K562 (cell line): ENCODE data around the gene C2CD5. TPM values are rescaled to one million over a fixed set of nuclear protein-coding genes. Genes with fewer than 3 reads are reported as not detected.

Experiments
- ATAC-seq: fragments of 200-7000 bp; cut with Tn5 transposase; 3 replicates; pipeline ENCODE4 v1.9.1; 2020; ENCODE audit warnings: moderate library complexity
- BruUV-seq: library from RNA; stranded (reverse); fragments of 400-500 nt; replicated peaks from 2 replicates; lab custom pipeline; 2021; lab: Mats Ljungman, UMichigan
- CTCF ChIA-PET: fragments of 300-600 bp; formaldehyde crosslinking; extraction: SDS; loops from one replicate; lab custom pipeline; 2021; ENCODE audit warnings: low intra/inter-chr PET ratio; lab: Yijun Ruan, JAX
- POLR2A ChIA-PET: fragments of 300-600, 350-650 bp; sonication (Branson Sonifier 250); formaldehyde crosslinking; extraction: SDS; loops from one replicate; lab custom pipeline; 2021; ENCODE audit warnings: antibody characterized with exemption, inconsistent platforms; lab: Yijun Ruan, JAX
- DNase-seq, 4 experiments: peaks; one replicate each; pipeline versions ENCODE4 v3.0.0 to v3.0.0-alpha.2; 2011 to 2018; ENCODE audit warnings: low spot score in 3 of 4, mixed read lengths in 3 of 4; ENCODE audit errors: extremely low read depth in 1 of 4
- FAIRE-seq: peaks from 2 replicates; lab custom pipeline; 2011; peaks lifted over from hg19 to GRCh38; lab: Jason Lieb, UNC
- H2AFZ ChIP-seq: 2 replicates; pipeline ENCODE4 v1.6.0; 2011; ENCODE audit warnings: low read depth, low read length, control low read depth, inconsistent platforms
- H3K27ac ChIP-seq: fragments of 200-600 bp; 3 replicates; pipeline ENCODE4 v1.8.0; 2011; ENCODE audit warnings: low read depth, mild to moderate bottlenecking, control low read depth, inconsistent platforms, low read length, moderate library complexity, mixed read lengths; ENCODE audit errors: extremely low read depth
- H3K27me3 ChIP-seq, 2 experiments: fragments of 300-600 bp in 1 of 2; 2 replicates in 1 of 2; 3 replicates in 1 of 2; pipeline versions ENCODE4 v1.6.0 to v1.8.0; 2011; ENCODE audit warnings: inconsistent platforms in 2 of 2, low read length in 2 of 2, mild to moderate bottlenecking in 1 of 2, mixed read lengths in 1 of 2, moderate library complexity in 1 of 2; ENCODE audit not compliant: control insufficient read depth in 2 of 2, insufficient read depth in 2 of 2
- H3K36me3 ChIP-seq: fragments of 300-600 bp; 3 replicates; pipeline ENCODE4 v1.8.0; 2011; ENCODE audit warnings: mild to moderate bottlenecking, low read length, inconsistent platforms; ENCODE audit not compliant: control insufficient read depth, insufficient read depth
- H3K4me1 ChIP-seq, 2 experiments: fragments of 200-600 bp in 1 of 2; replicated peaks in 1 of 2; 2 replicates in 1 of 2; 3 replicates in 1 of 2; pipeline versions ENCODE4 v1.5.1 to v1.8.0; 2011; ENCODE audit warnings: inconsistent platforms in 2 of 2, low read length in 2 of 2, mild to moderate bottlenecking in 1 of 2, mixed read lengths in 1 of 2, moderate library complexity in 1 of 2; ENCODE audit not compliant: control insufficient read depth in 2 of 2, insufficient read depth in 2 of 2
- H3K4me2 ChIP-seq: 2 replicates; pipeline ENCODE4 v1.6.1; 2011; ENCODE audit warnings: low read length, control low read depth, inconsistent platforms, mixed read lengths; ENCODE audit not compliant: insufficient read depth
- H3K4me3 ChIP-seq: fragments of 200-600 bp; sonication (generic), shearing (Covaris generic); 2 replicates; pipeline ENCODE4 v1.5.1; 2016; ENCODE audit warnings: control low read depth, inconsistent platforms
- H3K79me2 ChIP-seq: fragments of 200-600 bp; 3 replicates; pipeline ENCODE4 v1.8.0; 2011; ENCODE audit warnings: low read length, inconsistent platforms; ENCODE audit not compliant: control insufficient read depth, insufficient read depth
- H3K9ac ChIP-seq, 2 experiments: 2 replicates each; pipeline versions ENCODE4 v1.6.0 to v1.6.1; 2011; ENCODE audit warnings: low read depth in 2 of 2, low read length in 2 of 2, control low read depth in 1 of 2, inconsistent platforms in 1 of 2, mild to moderate bottlenecking in 1 of 2, mixed read lengths in 1 of 2; ENCODE audit not compliant: insufficient read depth in 1 of 2
- H3K9me1 ChIP-seq: one replicate; pipeline ENCODE4 v1.6.0; 2011; ENCODE audit warnings: inconsistent platforms, mild to moderate bottlenecking, low read length, moderate library complexity; ENCODE audit not compliant: control insufficient read depth, insufficient read depth
- H3K9me3 ChIP-seq: replicated peaks from 2 replicates; pipeline ENCODE4 v1.5.1; 2011; ENCODE audit warnings: low read depth, low read length, inconsistent platforms; ENCODE audit not compliant: control insufficient read depth, insufficient read depth
- H4K20me1 ChIP-seq: replicated peaks from 2 replicates; pipeline ENCODE4 v1.6.1; 2011; ENCODE audit warnings: low read length, inconsistent platforms, mixed read lengths; ENCODE audit not compliant: control insufficient read depth, insufficient read depth
- ARID3A ChIP-seq: IDR thresholded peaks from 2 replicates; pipeline ENCODE4 v1.6.1; 2012; ENCODE audit warnings: low read depth, low read length, improper control_type of control experiment, borderline replicate concordance
- CTCF ChIP-seq, 3 experiments: IDR thresholded peaks in 2 of 3; conservative IDR thresholded peaks in 1 of 3; 2 replicates each; pipeline ENCODE4 v1.5.1; 2011 to 2012; ENCODE audit warnings: low read length in 3 of 3, mild to moderate bottlenecking in 3 of 3, control low read depth in 2 of 3, improper control_type of control experiment in 1 of 3, inconsistent platforms in 1 of 3, low read depth in 1 of 3, mixed read lengths in 1 of 3, moderate library complexity in 1 of 3; ENCODE audit not compliant: insufficient read depth in 2 of 3
- RAD21 ChIP-seq, 2 experiments: fragments of 250-450 bp in 1 of 2; fragments of 450-650 bp in 1 of 2; sonication (Bioruptor Pico) in 1 of 2; formaldehyde crosslinking in 1 of 2; IDR thresholded peaks in 1 of 2; conservative IDR thresholded peaks in 1 of 2; 2 replicates each; pipeline versions ENCODE4 v1.4.0 to v1.8.0; 2020 to 2022; ENCODE audit warnings: mild to moderate bottlenecking in 2 of 2, moderate library complexity in 1 of 2
- ZNF134 ChIP-seq: fragments of 250-450 bp; sonication (Bioruptor Pico); conservative IDR thresholded peaks from 2 replicates; pipeline ENCODE4 v1.4.0; 2020
- whole genome bisulfite sequencing: fragments of 100-300 bp; shearing (Covaris generic); methylation state at CpG from one replicate; pipeline ENCODE4 v1.1.6; 2016; ENCODE audit warnings: low coverage, mixed read lengths; ENCODE audit not compliant: insufficient coverage; ENCODE audit errors: missing lambda C conversion rate; 5-methylcytosine and 5-hydroxymethylcytosine counted together
- in situ Hi-C: fragments of 300-500 bp; cut with MboI; formaldehyde crosslinking; loops from 4 replicates; pipeline ENCODE4 v1.15.0; 2018; ENCODE audit warnings: inconsistent platforms, mixed read lengths
- intact Hi-C: fragments of 100-400 bp; cut with micrococcal nuclease; formaldehyde crosslinking; loops from 2 replicates; pipeline ENCODE4 v1.14.2; 2022
- polyA plus RNA-seq, 8 experiments: library from polyadenylated mRNA; depleted of rRNA in 4 of 8; stranded (reverse) in 5 of 8; unstranded in 3 of 8; fragments of >200 nt; fragmentation: Nextera tagmentation in 2 of 8; fragmentation: Illumina TruSeq in 1 of 8; extraction: Ambion mirVana in 2 of 8; extraction: Trizol in 1 of 8; gene quantifications; 2 replicates each; pipeline versions ENCODE4 v1.2.1 to v1.2.3, GENCODE V29; 2011 to 2014; ENCODE audit warnings: inconsistent platforms in 1 of 8, missing spikeins in 1 of 8
- total RNA-seq, 7 experiments: library from RNA; depleted of rRNA in 6 of 7; stranded (reverse); fragments of >200 nt in 6 of 7; fragmentation: Illumina TruSeq in 2 of 7; extraction: Trizol in 2 of 7; gene quantifications; 2 replicates each; pipeline versions ENCODE4 v1.2.1 to v1.2.3, GENCODE V29; 2011 to 2021; ENCODE audit warnings: low replicate concordance in 1 of 7

The C2CD5 gene
- total and polyA plus RNA-seq, 9 of the 15 experiments (the other 6 are each of a cell fraction or from before 2014, with no cell fraction given): 5.1 to 24.1 (median 14.3) TPM

GRCh38 chr12:22459838-22460490, 84.4 kb downstream of the C2CD5 start:
- Histone ChIP-seq H3K27ac (no peak overlapping the region), H3K9me1 (no peaks in the 10 kb centered on the region), H4K20me1 (no peaks in the 10 kb centered on the region), H3K79me2 (no peaks in the 10 kb centered on the region), H3K9me3 (no peaks in the 10 kb centered on the region), H3K36me3 (peaks cover 6% of the 10 kb centered on the region; the same call in 2 of the 3 replicates), H3K4me3 (no peak overlapping the region), H3K27me3 (no peaks in the 10 kb centered on the region), H3K9ac (no peak overlapping the region), H2AFZ (no peak overlapping the region), H3K4me1 (no peaks in the 10 kb centered on the region), H3K4me2 (no peak overlapping the region)
- no TSS peak for BruUV-seq
- ChIA-PET POLR2A (no interaction called here), CTCF (no interaction called here)
- WGBS: 26% methylated on average over 3 of the region's 3 CpGs
- in situ Hi-C loops (no loop called here), intact Hi-C loops (no loop called here)
- TF ChIP-seq RAD21 (CRISPR knock-in tag; conservative IDR thresholded peaks at IDR 0.05 in 1 of 2, IDR thresholded peaks at IDR 0.05 in 1 of 2) (peak in 1 of 2 experiments; percentile 25; a peak in 2 of 4 replicates), ZNF134 (CRISPR knock-in tag) (no peak), ARID3A (peak; percentile 88; the same call in 1 of the 2 replicates), CTCF (IDR thresholded peaks at IDR 0.05 in 2 of 3, conservative IDR thresholded peaks at IDR 0.05 in 1 of 3; ENCODE audit: insufficient read depth in 2 of 3, low read depth in 1 of 3, low read length in 3 of 3) (peak; percentile 35 to 40 (median 36); a peak in 2 of 6 replicates)
- DNase-seq (peak; percentile 7 to 44 (median 8)), FAIRE-seq (peak; percentile 78), ATAC-seq (peak; percentile 58; the same call in 2 of the 3 replicates)
